Mesendoderm (in vitro differentiated cells): ENCODE results near the gene DDX23. TPM values are rescaled to one million over a fixed set of nuclear protein-coding genes. Genes with fewer than 3 reads are reported as not detected.
A peak's percentile ranks its signal among the peaks of the same experiment; 100 is the strongest.

Source experiments
- DNase-seq: peaks from one replicate; pipeline ENCODE4 v3.0.0; 2013
- H2AK5ac ChIP-seq: 2 replicates; pipeline ENCODE4 v1.6.1; 2013; ENCODE audit warnings: low read length, inconsistent platforms
- H2BK120ac ChIP-seq: 2 replicates; pipeline ENCODE4 v1.6.1; 2013; ENCODE audit warnings: low read depth, mild to moderate bottlenecking, low read length, moderate library complexity, mixed read lengths
- H2BK15ac ChIP-seq: replicated peaks from 2 replicates; pipeline ENCODE4 v1.6.1; 2013; ENCODE audit warnings: low read depth, mild to moderate bottlenecking, moderate library complexity
- H2BK5ac ChIP-seq: 2 replicates; pipeline ENCODE4 v1.6.1; 2013; ENCODE audit warnings: low read length, inconsistent platforms
- H3K18ac ChIP-seq: 2 replicates; pipeline ENCODE4 v1.6.1; 2013; ENCODE audit warnings: mild to moderate bottlenecking, low read length, mixed read lengths
- H3K23ac ChIP-seq: one replicate; pipeline ENCODE4 v1.6.1; 2013; ENCODE audit warnings: low read length
- H3K27ac ChIP-seq: 2 replicates; pipeline ENCODE4 v1.5.1; 2013; ENCODE audit warnings: low read depth, mild to moderate bottlenecking, inconsistent platforms, low read length, moderate library complexity
- H3K27me3 ChIP-seq: 2 replicates; pipeline ENCODE4 v1.6.1; 2013; ENCODE audit warnings: low read length, control low read depth, mild to moderate bottlenecking, inconsistent platforms; ENCODE audit not compliant: insufficient read depth, poor library complexity
- H3K36me3 ChIP-seq: 2 replicates; pipeline ENCODE4 v1.6.1; 2013; ENCODE audit warnings: low read length, inconsistent platforms; ENCODE audit not compliant: control insufficient read depth, insufficient read depth
- H3K4ac ChIP-seq: one replicate; pipeline ENCODE4 v1.6.1; 2013; ENCODE audit warnings: low read depth, mild to moderate bottlenecking, low read length, moderate library complexity
- H3K4me1 ChIP-seq: 2 replicates; pipeline ENCODE4 v1.6.1; 2013; ENCODE audit warnings: low read depth, low read length, inconsistent platforms; ENCODE audit not compliant: control insufficient read depth
- H3K4me2 ChIP-seq: 2 replicates; pipeline ENCODE4 v1.6.1; 2013; ENCODE audit warnings: low read length
- H3K4me3 ChIP-seq: 2 replicates; pipeline ENCODE4 v1.5.1; 2013; ENCODE audit warnings: mild to moderate bottlenecking, low read length
- H3K56ac ChIP-seq: one replicate; pipeline ENCODE4 v1.6.1; 2013; ENCODE audit warnings: low read length
- H3K79me1 ChIP-seq: 2 replicates; pipeline ENCODE4 v1.6.1; 2013; ENCODE audit warnings: low read length, inconsistent platforms
- H3K79me2 ChIP-seq: 2 replicates; pipeline ENCODE4 v1.6.1; 2013; ENCODE audit warnings: mild to moderate bottlenecking, low read length; ENCODE audit not compliant: control insufficient read depth, insufficient read depth
- H3K9ac ChIP-seq: 2 replicates; pipeline ENCODE4 v1.6.1; 2013; ENCODE audit warnings: low read length, inconsistent platforms
- H4K5ac ChIP-seq: one replicate; pipeline ENCODE4 v1.6.1; 2013; ENCODE audit warnings: low read length
- H4K8ac ChIP-seq: one replicate; pipeline ENCODE4 v1.6.1; 2013; ENCODE audit warnings: low read depth, mild to moderate bottlenecking, control low read depth, low read length, moderate library complexity
- WGBS: extraction: QIAGEN DNeasy Blood & Tissue Kit; methylation state at CpG from one replicate; pipeline ENCODE4 v1.1.7; 2013; ENCODE audit warnings: low lambda C conversion rate, missing lambda C conversion rate; ENCODE audit not compliant: insufficient coverage; ENCODE audit errors: extremely low coverage; 5-methylcytosine and 5-hydroxymethylcytosine counted together
- small RNA-seq: library from polyadenylated mRNA; stranded (forward); fragments of <200 nt; extraction: miRNeasy Mini kit (QIAGEN cat#:217004); gene quantifications from one replicate; pipeline ENCODE3, GENCODE V24; 2013; ENCODE audit not compliant: insufficient read depth

The DDX23 gene

GRCh38 chr12:48781750-48782456, 70.1 kb downstream of the DDX23 start:
- Histone ChIP-seq H3K4ac (no peak overlapping the region), H2BK5ac (no peak overlapping the region), H3K18ac (no peak overlapping the region), H2BK120ac (no peak overlapping the region), H3K4me2 (no peak overlapping the region), H3K56ac (peak overlapping the region; percentile 7), H4K5ac (no peak overlapping the region), H2AK5ac (no peak overlapping the region), H2BK15ac (no peak overlapping the region), H3K27me3 (no peaks in the 10 kb centered on the region), H3K4me3 (no peak overlapping the region), H3K4me1 (no peaks in the 10 kb centered on the region), H3K23ac (no peak overlapping the region), H3K79me1 (no peaks in the 10 kb centered on the region), H3K9ac (no peak overlapping the region), H3K36me3 (no peaks in the 10 kb centered on the region), H3K27ac (no peak overlapping the region), H3K79me2 (no peaks in the 10 kb centered on the region), H4K8ac (no peak overlapping the region)
- peak; percentile 68 for DNase-seq
- WGBS, result no CpG with 5 or more reads among the region's 9 CpGs

GRCh38 chr12:48780381-48781025, 71.5 kb downstream of the DDX23 start:
- Histone ChIP-seq H3K79me1 (no peaks in the 10 kb centered on the region), H3K4me1 (no peaks in the 10 kb centered on the region), H3K4me2 (no peak overlapping the region), H2AK5ac (no peak overlapping the region), H3K56ac (peak overlapping the region; percentile 57), H3K4ac (no peak overlapping the region), H3K23ac (no peak overlapping the region), H2BK5ac (no peak overlapping the region), H2BK120ac (no peak overlapping the region), H3K9ac (no peak overlapping the region), H4K8ac (no peak overlapping the region), H4K5ac (no peak overlapping the region), H3K27ac (no peak overlapping the region), H3K36me3 (no peaks in the 10 kb centered on the region), H3K18ac (no peak overlapping the region), H3K4me3 (no peak overlapping the region), H3K79me2 (no peaks in the 10 kb centered on the region), H3K27me3 (no peaks in the 10 kb centered on the region), H2BK15ac (no peak overlapping the region)
- no CpG with 5 or more reads among the region's 11 CpGs for WGBS
- no peak for DNase-seq

GRCh38 chr12:48779869-48780268, 72.1 kb downstream of the DDX23 start:
- no peak overlapping the region for H2BK15ac ChIP-seq
- no peak overlapping the region for H4K8ac ChIP-seq
- H4K5ac ChIP-seq, result no peak overlapping the region
- no peak overlapping the region for H3K4me2 ChIP-seq
- H3K23ac ChIP-seq, result no peak overlapping the region
- no peak overlapping the region for H3K4ac ChIP-seq
- no peak for DNase-seq
- H3K56ac ChIP-seq, result no peak overlapping the region
- H3K9ac ChIP-seq, result no peak overlapping the region
- no peak overlapping the region for H2AK5ac ChIP-seq
- no peaks in the 10 kb centered on the region for H3K27me3 ChIP-seq
- H3K36me3 ChIP-seq, result no peaks in the 10 kb centered on the region
- H3K18ac ChIP-seq, result no peak overlapping the region
- no peak overlapping the region for H3K4me3 ChIP-seq
- no peak overlapping the region for H2BK5ac ChIP-seq
- H3K4me1 ChIP-seq, result no peaks in the 10 kb centered on the region
- H3K27ac ChIP-seq, result no peak overlapping the region
- WGBS, result no CpG with 5 or more reads among the region's 3 CpGs
- no peaks in the 10 kb centered on the region for H3K79me2 ChIP-seq
- no peaks in the 10 kb centered on the region for H3K79me1 ChIP-seq
- H2BK120ac ChIP-seq, result no peak overlapping the region

Small RNA genes lying within 50 kb of the gene (small RNA-seq; reads per million reads assigned to genes)
- gene RF00019 (not detected), gene RNU6-600P (not detected)
